ENCODE results near the gene DOHH. TPM values are rescaled to one million over a fixed set of nuclear protein-coding genes. Genes with fewer than 3 reads are reported as not detected.

The DOHH gene
- polyA plus RNA-seq, 2 of the 4 experiments (the other 2 are of a cell fraction), result 4.6 to 13.3 TPM

DNA sequence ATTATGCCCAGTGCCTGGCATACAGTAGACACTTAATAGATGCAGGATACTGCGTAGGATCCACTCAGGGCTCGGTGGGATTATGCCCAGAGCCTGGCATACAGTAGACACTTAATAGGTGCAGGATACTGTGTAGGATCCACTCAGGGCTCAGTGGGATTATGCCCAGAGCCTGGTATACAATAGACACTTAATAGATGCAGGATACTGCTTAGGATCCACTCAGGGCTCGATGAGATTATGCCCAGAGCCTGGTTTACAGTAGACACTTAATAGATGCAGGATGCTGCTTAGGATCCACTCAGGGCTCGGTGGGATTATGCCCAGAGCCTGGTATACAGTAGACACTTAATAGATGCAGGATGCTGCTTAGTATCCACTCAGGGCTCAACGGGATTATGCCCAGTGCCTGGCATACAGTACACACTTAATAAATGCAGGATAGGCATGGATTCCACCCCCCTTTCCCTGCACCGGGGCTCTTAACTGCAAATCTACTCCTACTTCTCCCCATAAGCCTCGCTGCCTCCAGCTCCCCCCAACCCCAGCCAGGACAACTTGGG is 45.0 kb downstream of the DOHH start:
- H3K27ac ChIP-seq, result peak overlapping the region; percentile 91 to 95; a peak in 4 of 6 replicates
- POLR2A ChIA-PET, result no interaction called here
- 59% methylated on average over 7 of the region's 7 CpGs for WGBS (ENCODE audit: missing lambda C conversion rate)
- no peak overlapping the region for H3K4me2 ChIP-seq
- FAIRE-seq, result no peak
- CTCF ChIA-PET, result interaction anchor here (0.7 to 1.0 kb wide), 2 partner anchors 8 to 17 kb away, joined by 3 to 5 read pairs; no protein-coding TSS in a partner anchor
- no peak for DNase-seq (ENCODE audit: low read depth in 1 of 2, low spot score in 1 of 2)
- H3K4me1 ChIP-seq, result peaks cover 68% of the 10 kb centered on the region
- H3K9me3 ChIP-seq, result no peaks in the 10 kb centered on the region
- H3K4me3 ChIP-seq, result no peak overlapping the region
- TF ChIP-seq NPAS2 (CRISPR knock-in tag; IDR thresholded peaks at IDR 0.05; ENCODE audit: borderline replicate concordance) (no peak), FOXS1 (CRISPR knock-in tag; IDR thresholded peaks at IDR 0.05) (no peak), CHD2 (IDR thresholded peaks at IDR 0.05; ENCODE audit: low read length, partially characterized antibody) (no peak), RCOR1 (IDR thresholded peaks at IDR 0.05; ENCODE audit: low read depth, low read length) (no peak), FOSB (CRISPR knock-in tag; IDR thresholded peaks at IDR 0.05) (no peak), GATA3 (IDR thresholded peaks at IDR 0.05; ENCODE audit: borderline replicate concordance) (no peak), ZSCAN20 (CRISPR knock-in tag; IDR thresholded peaks at IDR 0.05) (no peak), CBX8 (IDR thresholded peaks at IDR 0.05) (no peak)
- ATAC-seq, result no peak

DNA sequence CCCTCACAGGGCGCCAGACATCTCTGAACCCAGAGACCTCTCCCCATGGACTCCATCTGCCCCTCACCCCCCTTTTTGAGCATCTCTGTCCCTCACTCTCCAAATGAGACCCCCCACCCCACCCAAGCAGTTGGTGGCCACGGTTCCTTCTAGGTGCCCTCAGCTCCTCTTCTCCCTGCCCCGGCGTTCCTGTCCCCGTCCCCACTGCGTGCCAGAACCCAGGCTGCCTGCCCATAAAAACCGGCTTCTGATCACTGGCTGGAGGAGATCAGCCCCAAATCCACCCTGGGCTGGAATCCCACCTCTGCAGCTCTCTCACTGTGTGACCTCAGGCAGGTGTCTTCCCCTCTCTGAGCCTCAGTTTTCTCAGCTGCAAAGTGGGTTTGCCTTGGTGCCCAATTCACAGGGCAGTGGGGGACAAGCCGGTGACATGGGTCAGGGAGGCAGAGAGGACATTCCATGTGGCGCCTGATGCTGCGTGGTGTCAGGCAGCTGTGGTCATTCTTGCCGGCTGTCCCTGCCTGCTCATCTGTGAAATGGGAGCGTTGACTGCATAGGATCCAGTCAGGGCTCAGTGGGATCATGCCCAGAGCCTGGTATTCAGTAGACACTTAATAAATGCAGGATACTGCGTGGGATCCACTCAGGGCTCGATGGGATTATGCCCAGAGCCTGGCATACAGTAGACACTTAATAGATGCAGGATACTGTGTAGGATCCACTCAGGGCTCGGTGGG is 45.6 kb downstream of the DOHH start:
- WGBS (ENCODE audit: missing lambda C conversion rate), result 96% methylated on average over 9 of the region's 15 CpGs
- Histone ChIP-seq H3K4me3 (no peak overlapping the region), H3K4me2 (no peak overlapping the region), H3K9me3 (no peaks in the 10 kb centered on the region), H3K4me1 (peaks cover 65% of the 10 kb centered on the region), H3K27ac (peak overlapping the region in 1 of 2 experiments; percentile 95; a peak in 3 of 6 replicates)
- no peak for FAIRE-seq
- no peak for TF ChIP-seq POLR2A (IDR thresholded peaks at IDR 0.05; ENCODE audit: low read length)
- 0 out of 2 replicates have a peak, but pooled peaks have one; percentile 25 for TF ChIP-seq KDM1A (IDR thresholded peaks at IDR 0.05; ENCODE audit: low read depth)
- no peak for ATAC-seq
- CTCF ChIA-PET, result interaction anchor here (0.7 kb wide), 1 partner anchor 46 kb away, joined by 3 read pairs; no protein-coding TSS in a partner anchor
- POLR2A ChIA-PET, result no interaction called here
- DNase-seq (ENCODE audit: low read depth in 1 of 2, low spot score in 1 of 2), result no peak

DNA sequence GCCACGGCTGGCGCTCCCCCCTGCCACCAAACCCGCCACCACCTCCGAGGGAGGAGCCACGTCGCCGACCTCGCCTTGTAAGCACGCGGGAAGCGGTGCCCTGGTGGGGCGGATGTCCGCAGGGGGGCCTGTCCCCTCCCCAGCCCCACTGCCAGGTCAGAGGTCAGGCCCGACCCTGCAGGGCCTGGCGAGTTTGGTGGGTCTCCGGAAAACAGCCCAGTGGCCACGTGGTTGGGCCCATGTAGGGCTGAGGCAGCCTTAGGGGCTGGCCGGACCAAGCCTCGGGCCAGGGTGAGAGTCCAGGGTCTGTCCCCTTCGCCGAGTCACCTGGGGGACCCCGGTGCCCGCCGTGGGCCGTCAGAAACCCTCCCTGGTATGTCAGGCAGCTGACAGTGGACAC is 46.6 kb downstream of the DOHH start:
- no peak for DNase-seq (ENCODE audit: low read depth in 1 of 2, low spot score in 1 of 2)
- CTCF ChIA-PET, result interaction anchor here (0.7 to 1.4 kb wide), 2 partner anchors 19 to 45 kb away, joined by 3 read pairs; no protein-coding TSS in a partner anchor

More for the DNA sequence above, 46.6 kb downstream of the DOHH start:
- Histone ChIP-seq H3K27ac (peak overlapping the region; percentile 38 to 91; a peak in 3 of 6 replicates), H3K9me3 (no peaks in the 10 kb centered on the region), H3K4me1 (peaks cover 55% of the 10 kb centered on the region), H3K4me2 (no peak overlapping the region), H3K4me3 (no peak overlapping the region)
- no peak for TF ChIP-seq REST (IDR thresholded peaks at IDR 0.05)
- no peak for TF ChIP-seq POLR2AphosphoS2 (conservative IDR thresholded peaks at IDR 0.05; ENCODE audit: low read length)
- TF ChIP-seq FOSL2 (IDR thresholded peaks at IDR 0.05), result no peak
- no peak for TF ChIP-seq FOSL2 (CRISPR knock-in tag; IDR thresholded peaks at IDR 0.05)
- TF ChIP-seq EHF (CRISPR knock-in tag; IDR thresholded peaks at IDR 0.05), result no peak
- TF ChIP-seq ZNF302 (CRISPR knock-in tag; IDR thresholded peaks at IDR 0.05), result no peak
- no peak for TF ChIP-seq MAX (IDR thresholded peaks at IDR 0.05)
- TF ChIP-seq TP53 (CRISPR knock-in tag; IDR thresholded peaks at IDR 0.05), result no peak
- TF ChIP-seq RNF2 (IDR thresholded peaks at IDR 0.05; ENCODE audit: borderline replicate concordance, low read depth), result no peak
- no peak for TF ChIP-seq USF2 (IDR thresholded peaks at IDR 0.05)
- TF ChIP-seq, protein P1, sequence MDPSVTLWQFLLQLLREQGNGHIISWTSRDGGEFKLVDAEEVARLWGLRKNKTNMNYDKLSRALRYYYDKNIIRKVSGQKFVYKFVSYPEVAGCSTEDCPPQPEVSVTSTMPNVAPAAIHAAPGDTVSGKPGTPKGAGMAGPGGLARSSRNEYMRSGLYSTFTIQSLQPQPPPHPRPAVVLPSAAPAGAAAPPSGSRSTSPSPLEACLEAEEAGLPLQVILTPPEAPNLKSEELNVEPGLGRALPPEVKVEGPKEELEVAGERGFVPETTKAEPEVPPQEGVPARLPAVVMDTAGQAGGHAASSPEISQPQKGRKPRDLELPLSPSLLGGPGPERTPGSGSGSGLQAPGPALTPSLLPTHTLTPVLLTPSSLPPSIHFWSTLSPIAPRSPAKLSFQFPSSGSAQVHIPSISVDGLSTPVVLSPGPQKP (IDR thresholded peaks at IDR 0.05; ENCODE audit: low read depth, low read length), result no peak
- TF ChIP-seq, protein P2, sequence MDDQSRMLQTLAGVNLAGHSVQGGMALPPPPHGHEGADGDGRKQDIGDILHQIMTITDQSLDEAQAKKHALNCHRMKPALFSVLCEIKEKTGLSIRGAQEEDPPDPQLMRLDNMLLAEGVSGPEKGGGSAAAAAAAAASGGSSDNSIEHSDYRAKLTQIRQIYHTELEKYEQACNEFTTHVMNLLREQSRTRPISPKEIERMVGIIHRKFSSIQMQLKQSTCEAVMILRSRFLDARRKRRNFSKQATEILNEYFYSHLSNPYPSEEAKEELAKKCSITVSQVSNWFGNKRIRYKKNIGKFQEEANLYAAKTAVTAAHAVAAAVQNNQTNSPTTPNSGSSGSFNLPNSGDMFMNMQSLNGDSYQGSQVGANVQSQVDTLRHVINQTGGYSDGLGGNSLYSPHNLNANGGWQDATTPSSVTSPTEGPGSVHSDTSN (IDR thresholded peaks at IDR 0.05), result no peak
- TF ChIP-seq FOSB (CRISPR knock-in tag; IDR thresholded peaks at IDR 0.05), result no peak
- TF ChIP-seq HOXB13 (CRISPR knock-in tag; IDR thresholded peaks at IDR 0.05; ENCODE audit: low read depth), result no peak
- ATAC-seq (no peak), FAIRE-seq (no peak)
- POLR2A ChIA-PET, result no interaction called here
- WGBS (ENCODE audit: missing lambda C conversion rate), result 100% methylated on average over 5 of the region's 25 CpGs

Data from A549 (cell line).